GM12864 (cell line): ENCODE measurements around the gene SRRM2.
A peak's percentile ranks its signal among the peaks of the same experiment; 100 is the strongest.

Experiments used
- DNase-seq: peaks from one replicate; pipeline ENCODE4 v3.0.0-alpha.2; 2011; ENCODE audit warnings: low read depth
- H3K4me3 ChIP-seq: 2 replicates; pipeline ENCODE4 v1.5.1; 2011; ENCODE audit warnings: mild to moderate bottlenecking, low read depth, low read length, control low read depth
- CTCF ChIP-seq: IDR thresholded peaks from 2 replicates; pipeline ENCODE4 v1.5.1; 2011; ENCODE audit warnings: low read depth, mild to moderate bottlenecking, moderate library complexity, low read length, control low read depth, inconsistent platforms; ENCODE audit errors: missing control alignments

The SRRM2 gene

GRCh38 chr16:2774161-2774891 lies 21.9 kb downstream of the SRRM2 start:
- no peak for TF ChIP-seq CTCF
- DNase-seq: no peak
- no peak overlapping the region for H3K4me3 ChIP-seq

- H3K4me3 ChIP-seq: no peak overlapping the region
- DNase-seq: no peak
- TF ChIP-seq CTCF: no peak
Measured at GRCh38 chr16:2775131-2775716, 22.8 kb downstream of the SRRM2 start.

GRCh38 chr16:2775765-2776499 lies 23.5 kb downstream of the SRRM2 start:
- DNase-seq: no peak
- TF ChIP-seq CTCF: no peak
- peak overlapping the region; percentile 72 for H3K4me3 ChIP-seq

DNA sequence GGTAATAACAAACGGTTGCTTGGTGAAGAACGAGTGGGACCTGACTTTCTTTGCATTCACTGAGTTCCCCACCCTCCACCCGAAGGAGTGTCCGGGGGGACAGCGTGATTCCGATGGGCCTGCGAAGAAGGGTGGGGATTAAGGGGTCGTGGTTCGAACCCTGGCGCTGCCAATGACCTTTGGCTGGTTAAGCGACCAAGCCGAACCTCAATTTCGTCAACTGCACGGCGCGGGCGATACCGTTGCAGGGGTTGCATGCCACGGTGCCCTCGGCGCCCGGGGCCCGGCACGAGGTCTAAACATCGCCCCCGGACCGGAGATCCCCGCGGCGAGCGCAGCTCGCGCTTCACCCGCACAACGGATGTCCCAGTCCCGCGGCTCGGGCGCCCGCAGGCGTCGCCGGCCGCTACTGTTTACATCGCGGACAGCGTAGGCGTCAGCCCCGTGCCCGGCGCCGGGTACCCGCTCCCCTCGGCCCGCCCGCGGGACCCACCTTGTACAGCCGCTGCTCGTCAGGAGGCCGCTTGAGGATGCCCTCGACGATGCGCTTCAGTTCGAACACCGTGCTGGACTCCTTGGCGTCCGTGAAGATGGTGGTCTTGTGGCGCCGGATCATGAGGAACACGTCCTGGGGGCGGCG lies 24.2 kb downstream of the SRRM2 start:
- TF ChIP-seq CTCF: no peak
- DNase-seq: no peak
- H3K4me3 ChIP-seq: peak overlapping the region; percentile 72

GRCh38 chr16:2777231-2777902 lies 24.9 kb downstream of the SRRM2 start, which contains the start of gene ELOB:
TSS of gene ELOB (minus strand) at chr16:2777280. CDS start at chr16:2777239, 41 bp downstream.
- peak; percentile 22 for DNase-seq

More at GRCh38 chr16:2777231-2777902, 24.9 kb downstream of the SRRM2 start, which contains the start of gene ELOB:
- H3K4me3 ChIP-seq: peak within 1 kb of the TSS; percentile 94
- TF ChIP-seq CTCF: no peak
